ENCODE measurements around the gene SH3TC1.

Gene SH3TC1

GRCh38 chr4:8151165-8151650 is 47.9 kb upstream of the SH3TC1 start:
- H3K9ac ChIP-seq (ENCODE audit: low read depth, low read length, poor library complexity, severe bottlenecking): no peak overlapping the region
- H3K4me1 ChIP-seq (ENCODE audit: insufficient read depth, low read length, poor library complexity, severe bottlenecking): no peaks in the 10 kb centered on the region
- no peaks in the 10 kb centered on the region for H3F3A ChIP-seq (ENCODE audit: low read depth)
- no peaks in the 10 kb centered on the region for H3K9me3 ChIP-seq (ENCODE audit: insufficient read depth, low read depth, low read length)
- no peaks in the 10 kb centered on the region for H4K20me1 ChIP-seq (ENCODE audit: insufficient read depth, low read length, poor library complexity, severe bottlenecking)
- H3K36me3 ChIP-seq (ENCODE audit: insufficient read depth, low read length): no peaks in the 10 kb centered on the region
- no peak overlapping the region for H2AFZ ChIP-seq (ENCODE audit: low read length)
- H3K4me3 ChIP-seq (ENCODE audit: low read length, poor library complexity, severe bottlenecking): no peak overlapping the region
- no peaks in the 10 kb centered on the region for H3K27me3 ChIP-seq (ENCODE audit: insufficient read depth, low read length, poor library complexity, severe bottlenecking)
- no peak overlapping the region for H3K4me2 ChIP-seq (ENCODE audit: low read depth, low read length, poor library complexity, severe bottlenecking)
- H3K9me2 ChIP-seq (replicated peaks; ENCODE audit: low read depth, low read length): no peaks in the 10 kb centered on the region
- TF ChIP-seq EZH2phosphoT487 (IDR thresholded peaks at IDR 0.05; ENCODE audit: borderline replicate concordance) (no peak), CTCF (conservative IDR thresholded peaks at IDR 0.05; ENCODE audit: low read length) (no peak)
- H3K79me2 ChIP-seq (ENCODE audit: insufficient read depth, low read length): no peaks in the 10 kb centered on the region

- H3K79me2 ChIP-seq (ENCODE audit: insufficient read depth, low read length): no peaks in the 10 kb centered on the region
- H3K9me2 ChIP-seq (replicated peaks; ENCODE audit: low read depth, low read length): no peaks in the 10 kb centered on the region
- no peaks in the 10 kb centered on the region for H3F3A ChIP-seq (ENCODE audit: low read depth)
- H3K36me3 ChIP-seq (ENCODE audit: insufficient read depth, low read length): no peaks in the 10 kb centered on the region
- no peak for TF ChIP-seq CTCF (conservative IDR thresholded peaks at IDR 0.05; ENCODE audit: low read length)
- TF ChIP-seq EZH2phosphoT487 (IDR thresholded peaks at IDR 0.05; ENCODE audit: borderline replicate concordance): no peak
- no peaks in the 10 kb centered on the region for H4K20me1 ChIP-seq (ENCODE audit: insufficient read depth, low read length, poor library complexity, severe bottlenecking)
- no peak overlapping the region for H3K4me2 ChIP-seq (ENCODE audit: low read depth, low read length, poor library complexity, severe bottlenecking)
- no peaks in the 10 kb centered on the region for H3K4me1 ChIP-seq (ENCODE audit: insufficient read depth, low read length, poor library complexity, severe bottlenecking)
- no peak overlapping the region for H3K9ac ChIP-seq (ENCODE audit: low read depth, low read length, poor library complexity, severe bottlenecking)
- no peak overlapping the region for H3K4me3 ChIP-seq (ENCODE audit: low read length, poor library complexity, severe bottlenecking)
- H2AFZ ChIP-seq (ENCODE audit: low read length): no peak overlapping the region
- no peaks in the 10 kb centered on the region for H3K9me3 ChIP-seq (ENCODE audit: insufficient read depth, low read depth, low read length)
- H3K27me3 ChIP-seq (ENCODE audit: insufficient read depth, low read length, poor library complexity, severe bottlenecking): no peaks in the 10 kb centered on the region
Measured at GRCh38 chr4:8152090-8152864, 46.8 kb upstream of the SH3TC1 start.

GRCh38 chr4:8152865-8153257 is 46.2 kb upstream of the SH3TC1 start:
- no peak overlapping the region for H3K4me2 ChIP-seq (ENCODE audit: low read depth, low read length, poor library complexity, severe bottlenecking)
- H4K20me1 ChIP-seq (ENCODE audit: insufficient read depth, low read length, poor library complexity, severe bottlenecking): no peaks in the 10 kb centered on the region

More at GRCh38 chr4:8152865-8153257, 46.2 kb upstream of the SH3TC1 start:
- H3K9me3 ChIP-seq (ENCODE audit: insufficient read depth, low read depth, low read length): no peaks in the 10 kb centered on the region
- no peaks in the 10 kb centered on the region for H3K9me2 ChIP-seq (replicated peaks; ENCODE audit: low read depth, low read length)
- H3K9ac ChIP-seq (ENCODE audit: low read depth, low read length, poor library complexity, severe bottlenecking): no peak overlapping the region
- H3K27me3 ChIP-seq (ENCODE audit: insufficient read depth, low read length, poor library complexity, severe bottlenecking): no peaks in the 10 kb centered on the region
- TF ChIP-seq EZH2phosphoT487 (IDR thresholded peaks at IDR 0.05; ENCODE audit: borderline replicate concordance): no peak
- TF ChIP-seq CTCF (conservative IDR thresholded peaks at IDR 0.05; ENCODE audit: low read length): no peak
- no peaks in the 10 kb centered on the region for H3K36me3 ChIP-seq (ENCODE audit: insufficient read depth, low read length)
- H3K4me3 ChIP-seq (ENCODE audit: low read length, poor library complexity, severe bottlenecking): no peak overlapping the region
- H3F3A ChIP-seq (ENCODE audit: low read depth): no peaks in the 10 kb centered on the region
- no peak overlapping the region for H2AFZ ChIP-seq (ENCODE audit: low read length)
- no peaks in the 10 kb centered on the region for H3K79me2 ChIP-seq (ENCODE audit: insufficient read depth, low read length)
- no peaks in the 10 kb centered on the region for H3K4me1 ChIP-seq (ENCODE audit: insufficient read depth, low read length, poor library complexity, severe bottlenecking)
